Effector memory CD4-positive, alpha-beta T cell (primary cell): Measurements from ENCODE around the gene CTBP2.

Experiments used
- DNase-seq, 3 donors: peaks; one replicate each; pipeline ENCODE4 v3.0.0-alpha.2; 2020
- H3K27ac ChIP-seq: 2 replicates; pipeline ENCODE4 v1.7.0; 2013; ENCODE audit warnings: mild to moderate bottlenecking, low read length, moderate library complexity; ENCODE audit not compliant: insufficient read depth, poor library complexity, severe bottlenecking
- H3K27me3 ChIP-seq: replicated peaks from 2 replicates; pipeline ENCODE4 v1.7.0; 2013; ENCODE audit warnings: mild to moderate bottlenecking, low read length; ENCODE audit not compliant: insufficient read depth, control insufficient read depth, poor library complexity, severe bottlenecking
- H3K36me3 ChIP-seq: 2 replicates; pipeline ENCODE4 v1.7.0; 2013; ENCODE audit warnings: mild to moderate bottlenecking, low read length, moderate library complexity; ENCODE audit not compliant: control insufficient read depth, insufficient read depth
- H3K4me1 ChIP-seq: 2 replicates; pipeline ENCODE4 v1.7.0; 2013; ENCODE audit warnings: low read length, mild to moderate bottlenecking; ENCODE audit not compliant: control insufficient read depth, insufficient read depth, poor library complexity, severe bottlenecking
- H3K4me3 ChIP-seq: 2 replicates; pipeline ENCODE4 v1.7.0; 2013; ENCODE audit warnings: low read length, low read depth, mild to moderate bottlenecking; ENCODE audit not compliant: insufficient read depth, poor library complexity, severe bottlenecking
- H3K9me3 ChIP-seq: 2 replicates; pipeline ENCODE4 v1.7.0; 2013; ENCODE audit warnings: mild to moderate bottlenecking, low read length, moderate library complexity; ENCODE audit not compliant: control insufficient read depth

CTBP2 gene

GRCh38 chr10:124984376-124984775 lies 176.0 kb downstream of the CTBP2 start:
- no peak overlapping the region for H3K27ac ChIP-seq
- H3K36me3 ChIP-seq = peaks cover 37% of the 10 kb centered on the region

GRCh38 chr10:124983321-124983720 lies 177.0 kb downstream of the CTBP2 start:
- Histone ChIP-seq H3K9me3 (no peaks in the 10 kb centered on the region), H3K4me3 (no peak overlapping the region), H3K36me3 (peaks cover 37% of the 10 kb centered on the region), H3K27me3 (no peaks in the 10 kb centered on the region), H3K27ac (no peak overlapping the region), H3K4me1 (no peaks in the 10 kb centered on the region)
- no peak for DNase-seq

More at GRCh38 chr10:124984376-124984775, 176.0 kb downstream of the CTBP2 start:
- no peaks in the 10 kb centered on the region for H3K9me3 ChIP-seq
- no peak overlapping the region for H3K4me3 ChIP-seq
- no peak for DNase-seq
- no peaks in the 10 kb centered on the region for H3K27me3 ChIP-seq
- H3K4me1 ChIP-seq = no peaks in the 10 kb centered on the region

GRCh38 chr10:124978376-124978725 lies 182.0 kb downstream of the CTBP2 start:
- no peak overlapping the region for H3K27ac ChIP-seq
- no peaks in the 10 kb centered on the region for H3K9me3 ChIP-seq
- no peaks in the 10 kb centered on the region for H3K27me3 ChIP-seq
- peaks cover 29% of the 10 kb centered on the region for H3K36me3 ChIP-seq
- no peak for DNase-seq
- H3K4me3 ChIP-seq = no peak overlapping the region
- no peaks in the 10 kb centered on the region for H3K4me1 ChIP-seq

GRCh38 chr10:124977648-124978375 lies 182.6 kb downstream of the CTBP2 start:
- Histone ChIP-seq H3K36me3 (peaks cover 23% of the 10 kb centered on the region), H3K27me3 (no peaks in the 10 kb centered on the region), H3K4me3 (no peak overlapping the region), H3K9me3 (no peaks in the 10 kb centered on the region), H3K4me1 (no peaks in the 10 kb centered on the region), H3K27ac (no peak overlapping the region)
- DNase-seq = no peak

GRCh38 chr10:124977161-124977560 lies 183.2 kb downstream of the CTBP2 start:
- H3K27me3 ChIP-seq = no peaks in the 10 kb centered on the region
- H3K4me1 ChIP-seq = no peaks in the 10 kb centered on the region
- peaks cover 17% of the 10 kb centered on the region for H3K36me3 ChIP-seq
- H3K27ac ChIP-seq = no peak overlapping the region
- H3K9me3 ChIP-seq = no peaks in the 10 kb centered on the region
- H3K4me3 ChIP-seq = no peak overlapping the region
- DNase-seq = no peak

GRCh38 chr10:124975977-124976514 lies 184.3 kb downstream of the CTBP2 start:
- Histone ChIP-seq H3K27me3 (no peaks in the 10 kb centered on the region), H3K4me1 (no peaks in the 10 kb centered on the region), H3K9me3 (no peaks in the 10 kb centered on the region), H3K4me3 (no peak overlapping the region), H3K27ac (no peak overlapping the region), H3K36me3 (peaks cover 12% of the 10 kb centered on the region)
- no peak for DNase-seq

- Histone ChIP-seq H3K36me3 (peaks cover 14% of the 10 kb centered on the region), H3K27me3 (no peaks in the 10 kb centered on the region), H3K27ac (no peak overlapping the region), H3K9me3 (no peaks in the 10 kb centered on the region), H3K4me1 (no peaks in the 10 kb centered on the region), H3K4me3 (no peak overlapping the region)
- no peak for DNase-seq
These were observed 186.2 kb downstream of the CTBP2 start for GRCh38 chr10:124974131-124974530.

- no peaks in the 10 kb centered on the region for H3K4me1 ChIP-seq
- no peak overlapping the region for H3K4me3 ChIP-seq
- no peaks in the 10 kb centered on the region for H3K27me3 ChIP-seq
- H3K36me3 ChIP-seq = peaks cover 23% of the 10 kb centered on the region
- DNase-seq = no peak
- H3K9me3 ChIP-seq = no peaks in the 10 kb centered on the region
- no peak overlapping the region for H3K27ac ChIP-seq
These were observed 187.7 kb downstream of the CTBP2 start for GRCh38 chr10:124972637-124973036.

GRCh38 chr10:124971276-124971675 lies 189.1 kb downstream of the CTBP2 start:
- no peaks in the 10 kb centered on the region for H3K27me3 ChIP-seq
- no peak for DNase-seq
- no peaks in the 10 kb centered on the region for H3K9me3 ChIP-seq
- H3K27ac ChIP-seq = no peak overlapping the region
- no peak overlapping the region for H3K4me3 ChIP-seq
- H3K4me1 ChIP-seq = no peaks in the 10 kb centered on the region
- peaks cover 32% of the 10 kb centered on the region for H3K36me3 ChIP-seq

- Histone ChIP-seq H3K27me3 (no peaks in the 10 kb centered on the region), H3K9me3 (no peaks in the 10 kb centered on the region), H3K4me3 (no peak overlapping the region), H3K27ac (no peak overlapping the region), H3K36me3 (peaks cover 20% of the 10 kb centered on the region), H3K4me1 (no peaks in the 10 kb centered on the region)
- DNase-seq = no peak
These were observed 193.1 kb downstream of the CTBP2 start for GRCh38 chr10:124967255-124967654.
